Muscle of back (tissue), 11 donors: ENCODE measurements around the gene FGF2. TPM values are rescaled to one million over a fixed set of nuclear protein-coding genes. Genes with fewer than 3 reads are reported as not detected.
A peak's percentile ranks its signal among the peaks of the same experiment; 100 is the strongest.
"Not testable (repeated sequence)": the region's sequence is repeated elsewhere in the genome, so short reads cannot be mapped to it uniquely, and the experiment has no call there.

Source experiments
- DNase-seq, 3 donors: peaks; one replicate each; pipeline versions ENCODE4 v3.0.0 to v3.0.0-alpha.2; 2013
- polyA plus RNA-seq, 10 donors: library from polyadenylated mRNA; unstranded; fragments of 120-200 nt; gene quantifications; one replicate each; pipeline ENCODE4 v1.2.1, GENCODE V29; 2013; ENCODE audit not compliant: insufficient read length in 10 of 10

The FGF2 gene
- polyA plus RNA-seq, 10 donors: 7.1 to 12.1 (median 9.2) TPM

GRCh38 chr4:122920473-122920872 lies 93.8 kb downstream of the FGF2 start:
- DNase-seq: no peak

GRCh38 chr4:122921300-122921699 lies 94.7 kb downstream of the FGF2 start:
- DNase-seq: no peak

DNA sequence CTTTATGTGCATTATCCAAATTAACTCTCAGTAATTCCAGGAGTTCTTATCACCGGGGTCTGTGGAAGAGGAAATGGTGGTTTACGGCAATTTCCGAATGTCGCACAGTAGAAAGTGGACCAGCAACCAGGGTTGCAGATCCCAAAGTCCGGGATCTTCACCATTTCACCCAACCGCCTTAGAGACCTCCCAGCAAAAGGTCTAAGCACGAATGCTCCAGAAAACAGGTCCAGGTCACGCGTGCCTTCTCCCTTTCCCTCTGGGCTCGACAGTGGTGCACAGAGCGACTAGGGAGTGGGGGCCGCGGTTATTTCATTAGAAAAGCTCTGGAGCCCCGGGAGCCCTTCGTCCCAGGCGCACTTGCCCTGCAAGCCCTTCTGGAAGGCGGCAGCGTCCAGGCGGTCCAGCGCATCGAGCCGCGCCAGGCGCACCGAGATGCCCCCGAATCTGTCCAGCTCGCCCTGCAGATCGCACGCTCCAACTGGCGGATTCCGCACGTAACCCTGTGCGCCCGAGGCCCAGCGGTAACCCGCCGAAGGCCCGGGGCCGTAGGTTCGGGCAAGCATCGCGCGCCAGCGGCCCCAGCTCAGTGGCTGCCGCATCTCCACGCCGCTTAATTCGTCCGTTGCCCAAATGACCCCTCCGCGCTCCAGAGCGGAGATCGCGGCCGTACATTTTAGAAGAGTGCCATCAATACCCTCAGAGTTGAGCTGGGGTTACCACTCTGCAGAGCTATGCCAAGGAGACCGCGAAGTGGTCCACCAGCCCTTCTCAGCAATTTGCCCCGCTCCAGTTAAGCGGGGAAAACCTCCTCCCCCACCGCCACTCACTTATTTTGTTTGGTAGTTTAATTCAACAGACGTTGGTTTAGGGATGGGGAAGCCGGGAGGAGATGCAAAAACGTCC lies 95.6 kb downstream of the FGF2 start, which contains the start of gene NUDT6:
Gene NUDT6 (minus strand): TSS at position 627 of the 906 bp plus-strand sequence. CDS start 25 bp downstream, at position 602.
- DNase-seq: peak; percentile 52 to 91 (median 79)

- peak; percentile 86 to 96 (median 93) for DNase-seq
Measured at GRCh38 chr4:122922877-122923511, 96.4 kb downstream of the FGF2 start.

DNA sequence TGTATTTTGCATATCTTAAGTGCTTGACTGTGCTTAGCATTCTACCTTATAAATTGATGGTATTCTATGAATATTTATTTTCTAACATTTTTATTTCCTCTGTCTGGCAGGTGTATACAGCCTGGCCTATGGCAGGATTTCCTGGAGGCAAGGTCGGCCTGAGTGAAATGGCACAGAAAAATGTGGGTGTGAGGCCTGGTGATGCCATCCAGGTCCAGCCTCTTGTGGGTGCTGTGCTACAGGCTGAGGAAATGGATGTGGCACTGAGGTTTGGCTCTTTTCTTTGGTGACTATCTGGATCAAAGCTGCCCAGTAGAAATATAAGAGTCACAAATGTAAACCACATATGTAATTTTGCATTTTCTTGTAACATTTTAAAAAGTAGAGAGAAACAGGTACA lies 102.3 kb downstream of the FGF2 start:
- DNase-seq: no peak

- DNase-seq: peak in 2 of 3 donors; percentile 8 to 21
Measured at GRCh38 chr4:122930862-122931261, 104.2 kb downstream of the FGF2 start.

- DNase-seq: no peak
Measured at GRCh38 chr4:122932763-122933162, 106.1 kb downstream of the FGF2 start.

DNA sequence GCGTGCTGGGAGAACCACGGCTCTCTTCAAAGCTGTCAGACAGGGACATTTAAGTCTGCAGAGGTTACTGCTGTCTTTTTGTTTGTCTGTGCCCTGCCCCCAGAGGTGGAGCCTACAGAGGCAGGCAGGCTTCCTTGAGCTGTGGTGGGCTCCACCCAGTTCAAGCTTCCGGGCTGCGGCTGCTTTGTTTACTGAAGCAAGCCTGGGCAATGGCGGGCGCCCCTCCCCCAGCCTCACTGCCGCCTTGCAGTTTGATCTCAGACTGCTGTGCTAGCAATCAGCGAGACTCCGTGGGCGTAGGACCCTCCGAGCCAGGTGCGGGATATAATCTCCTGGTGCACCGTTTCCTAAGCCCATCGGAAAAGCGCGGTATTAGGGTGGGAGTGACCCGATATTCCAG lies 118.5 kb downstream of the FGF2 start:
- DNase-seq: not testable (repeated sequence)

DNA sequence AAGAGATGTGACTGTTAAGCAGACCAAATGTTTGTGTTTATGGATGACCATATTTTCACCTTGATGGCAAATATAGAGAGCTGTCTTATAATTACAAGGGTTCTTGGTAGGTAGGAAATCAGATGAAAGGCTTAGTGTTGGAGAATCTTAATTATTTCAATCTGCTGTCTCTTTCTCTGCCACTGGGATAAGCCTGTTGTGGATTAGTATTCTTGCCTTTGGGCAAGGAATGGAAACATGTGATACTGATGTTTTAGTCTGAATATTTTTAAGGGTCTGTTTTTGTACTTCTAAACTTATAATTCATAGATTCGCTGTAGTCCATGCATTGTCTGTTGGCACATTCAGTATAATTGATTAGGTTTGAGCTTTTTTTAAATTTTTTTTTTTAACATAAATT lies 119.5 kb downstream of the FGF2 start:
- DNase-seq: no peak

Other genes with a start within 250 kb of the FGF2 start
- under 1 TPM in 1 of 10 donors, not detected in 9; 0.05 TPM for gene IL21, start 205.8 kb upstream of the FGF2 start, polyA plus RNA-seq
- gene BBS12, start 94.1 kb upstream of the FGF2 start, polyA plus RNA-seq: 1 to 10 TPM; 3.3 to 4.8 (median 4.1) TPM
- gene NUDT6, start 95.8 kb downstream of the FGF2 start, polyA plus RNA-seq: 10 to 100 TPM in 2 of 10 donors, 1 to 10 TPM in 8; 5.1 to 12.4 (median 7.0) TPM